Measurements from ENCODE around the gene PDE3B. TPM values are rescaled to one million over a fixed set of nuclear protein-coding genes. Genes with fewer than 3 reads are reported as not detected.

PDE3B gene
- total RNA-seq, 1 donor from 2014 or later: 28.5 TPM

DNA sequence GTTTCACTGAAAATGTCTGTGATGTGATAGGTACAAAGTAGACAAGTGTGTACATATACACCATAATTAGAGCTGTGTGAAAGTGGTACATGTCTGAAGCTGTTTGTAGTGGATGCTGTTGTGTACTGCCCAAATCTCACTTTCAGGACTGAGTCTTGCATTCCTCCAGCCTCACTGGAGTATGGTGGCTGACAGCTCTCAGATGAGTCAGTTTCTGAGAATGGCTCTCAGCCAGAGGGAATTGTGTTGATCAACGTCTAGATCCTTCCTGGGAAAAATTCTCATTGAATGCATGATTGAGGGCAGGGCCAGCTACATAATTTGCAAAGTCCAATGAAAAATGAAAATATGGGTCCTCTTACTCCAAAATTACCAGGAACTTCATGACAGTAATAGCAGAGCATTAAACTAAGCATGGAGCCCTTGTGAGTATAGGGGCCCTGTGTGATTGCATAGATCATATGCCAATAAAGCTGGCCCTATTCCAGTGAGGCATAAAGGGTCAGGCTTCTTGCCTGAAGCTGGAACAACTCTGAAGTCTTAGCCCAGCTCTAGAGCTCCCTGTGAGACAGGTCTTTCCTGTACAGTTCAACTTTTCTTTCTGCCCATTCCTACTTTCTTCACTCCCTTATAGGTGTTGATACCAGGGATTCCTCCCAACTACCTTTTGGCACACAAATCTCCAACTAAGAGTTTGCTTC lies 259.2 kb downstream of the PDE3B start:
- peaks cover 12% of the 10 kb centered on the region for H3K4me1 ChIP-seq
- no peak for ATAC-seq
- TF ChIP-seq CTCF (IDR thresholded peaks at IDR 0.05): no peak
- no peak for DNase-seq
- no peaks in the 10 kb centered on the region for H3K27me3 ChIP-seq
- H3K27ac ChIP-seq: no peak overlapping the region
- intact Hi-C loops (cut with DNase I): no loop called here
- no peaks in the 10 kb centered on the region for H3K9me3 ChIP-seq
- H3K4me3 ChIP-seq: no peak overlapping the region
- H3K36me3 ChIP-seq: no peaks in the 10 kb centered on the region

DNA sequence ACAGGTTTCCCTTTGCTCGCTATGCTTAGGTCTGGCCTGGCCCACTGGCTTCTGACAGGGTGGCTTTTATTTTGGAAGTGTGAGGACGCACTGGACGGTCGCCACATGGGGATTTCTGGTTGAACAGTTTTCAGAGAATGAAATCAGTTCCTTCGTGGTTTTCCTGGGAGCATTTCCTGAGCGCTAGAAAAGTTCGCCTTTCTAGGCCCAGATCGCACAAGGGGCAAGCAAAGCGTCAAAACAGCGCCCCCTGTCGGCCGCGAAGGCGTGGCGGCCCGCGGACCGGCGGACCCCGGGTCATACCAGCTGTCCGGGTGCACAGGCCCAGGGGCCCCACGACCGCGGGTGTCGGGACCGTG lies 261.1 kb downstream of the PDE3B start:
- Histone ChIP-seq H3K4me3 (peak overlapping the region; percentile 61), H3K27me3 (no peaks in the 10 kb centered on the region), H3K4me1 (peaks cover 12% of the 10 kb centered on the region), H3K27ac (no peak overlapping the region), H3K9me3 (no peaks in the 10 kb centered on the region), H3K36me3 (no peaks in the 10 kb centered on the region)
- TF ChIP-seq CTCF (IDR thresholded peaks at IDR 0.05): peak; percentile 96
- ATAC-seq (peak; percentile 87), DNase-seq (peak; percentile 93)
- intact Hi-C loops (cut with DNase I): no loop called here

- no peaks in the 10 kb centered on the region for H3K9me3 ChIP-seq
- peaks cover 12% of the 10 kb centered on the region for H3K4me1 ChIP-seq
- no peaks in the 10 kb centered on the region for H3K36me3 ChIP-seq
- H3K27ac ChIP-seq: no peak overlapping the region
- DNase-seq: peak; percentile 73
- intact Hi-C loops (cut with DNase I): no loop called here
- peak; percentile 46 for TF ChIP-seq CTCF (IDR thresholded peaks at IDR 0.05)
- peak overlapping the region; percentile 61 for H3K4me3 ChIP-seq
- no peaks in the 10 kb centered on the region for H3K27me3 ChIP-seq
- ATAC-seq: peak; percentile 76
These were observed 261.8 kb downstream of the PDE3B start for GRCh38 chr11:14905104-14906033.

DNA sequence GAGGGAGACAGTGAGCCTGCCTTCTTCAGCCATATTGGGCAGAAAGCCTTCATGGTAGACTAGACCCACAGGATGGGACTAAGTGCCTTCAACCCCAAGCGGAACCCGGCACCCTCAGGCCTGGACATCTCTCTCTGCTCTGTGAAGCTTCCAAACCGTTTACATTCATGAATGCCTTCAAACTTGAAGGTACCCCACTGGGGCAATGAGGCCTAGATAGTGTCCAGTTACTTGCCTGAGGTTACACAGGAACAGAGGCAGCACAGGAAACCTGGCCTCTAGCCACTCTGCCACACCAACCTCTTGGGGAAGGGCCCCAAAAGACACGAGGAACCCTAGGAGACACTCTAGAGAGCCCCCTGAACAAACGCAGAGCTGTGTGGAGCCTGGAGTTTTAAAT lies 263.0 kb downstream of the PDE3B start:
- intact Hi-C loops (cut with DNase I): no loop called here
- Histone ChIP-seq H3K4me1 (peaks cover 12% of the 10 kb centered on the region), H3K9me3 (no peaks in the 10 kb centered on the region), H3K27me3 (no peaks in the 10 kb centered on the region), H3K4me3 (no peak overlapping the region), H3K36me3 (no peaks in the 10 kb centered on the region), H3K27ac (no peak overlapping the region)
- TF ChIP-seq CTCF (IDR thresholded peaks at IDR 0.05): no peak
- DNase-seq (no peak), ATAC-seq (no peak)

- Histone ChIP-seq H3K36me3 (no peaks in the 10 kb centered on the region), H3K27ac (no peak overlapping the region), H3K27me3 (no peaks in the 10 kb centered on the region), H3K4me1 (peaks cover 12% of the 10 kb centered on the region), H3K4me3 (no peak overlapping the region), H3K9me3 (no peaks in the 10 kb centered on the region)
- intact Hi-C loops (cut with DNase I): no loop called here
- no peak for TF ChIP-seq CTCF (IDR thresholded peaks at IDR 0.05)
- ATAC-seq: no peak
- DNase-seq: no peak
These were observed 263.4 kb downstream of the PDE3B start for GRCh38 chr11:14906993-14907392.

Data from upper lobe of right lung (tissue), 1 donor.